HepG2 (cell line): ENCODE measurements around the gene INAFM1.

Experiments used
- STAT6 ChIP-seq: sonication (generic); formaldehyde crosslinking; IDR thresholded peaks from 2 replicates; pipeline ENCODE4 v1.4.0; 2020; ENCODE audit warnings: missing genetic modification reagents, mild to moderate bottlenecking, borderline replicate concordance
- ZNF430 ChIP-seq: sonication (generic); formaldehyde crosslinking; IDR thresholded peaks from 2 replicates; pipeline ENCODE4 v1.9.0; 2021; ENCODE audit warnings: mild to moderate bottlenecking, missing genetic modification reagents
- TF ChIP-seq, protein P1 (sequence below): sonication (generic); formaldehyde crosslinking; IDR thresholded peaks from 2 replicates; pipeline ENCODE4 v1.5.0; 2020; ENCODE audit warnings: mild to moderate bottlenecking, missing genetic modification reagents, moderate library complexity

DNA sequence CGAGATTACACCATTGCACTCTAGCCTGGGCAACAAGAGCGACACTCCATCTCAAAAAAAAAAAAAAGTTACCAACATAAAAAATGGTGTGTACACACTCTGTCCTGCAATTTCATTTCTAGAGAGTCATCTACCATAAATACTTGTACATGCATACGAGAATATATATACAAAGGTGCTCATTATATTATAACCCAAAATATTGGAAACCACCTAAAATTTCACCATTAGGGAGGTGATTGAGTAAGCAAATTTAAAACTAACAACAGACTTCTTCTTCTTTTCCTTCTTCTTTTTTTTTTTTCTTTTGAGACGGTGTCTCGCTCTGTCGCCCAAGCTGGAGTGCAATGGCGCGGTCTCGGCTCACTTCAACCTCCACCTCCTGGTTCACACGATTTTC, 27.6 kb downstream of the INAFM1 start:
- no peak for TF ChIP-seq STAT6
- TF ChIP-seq, protein P1, sequence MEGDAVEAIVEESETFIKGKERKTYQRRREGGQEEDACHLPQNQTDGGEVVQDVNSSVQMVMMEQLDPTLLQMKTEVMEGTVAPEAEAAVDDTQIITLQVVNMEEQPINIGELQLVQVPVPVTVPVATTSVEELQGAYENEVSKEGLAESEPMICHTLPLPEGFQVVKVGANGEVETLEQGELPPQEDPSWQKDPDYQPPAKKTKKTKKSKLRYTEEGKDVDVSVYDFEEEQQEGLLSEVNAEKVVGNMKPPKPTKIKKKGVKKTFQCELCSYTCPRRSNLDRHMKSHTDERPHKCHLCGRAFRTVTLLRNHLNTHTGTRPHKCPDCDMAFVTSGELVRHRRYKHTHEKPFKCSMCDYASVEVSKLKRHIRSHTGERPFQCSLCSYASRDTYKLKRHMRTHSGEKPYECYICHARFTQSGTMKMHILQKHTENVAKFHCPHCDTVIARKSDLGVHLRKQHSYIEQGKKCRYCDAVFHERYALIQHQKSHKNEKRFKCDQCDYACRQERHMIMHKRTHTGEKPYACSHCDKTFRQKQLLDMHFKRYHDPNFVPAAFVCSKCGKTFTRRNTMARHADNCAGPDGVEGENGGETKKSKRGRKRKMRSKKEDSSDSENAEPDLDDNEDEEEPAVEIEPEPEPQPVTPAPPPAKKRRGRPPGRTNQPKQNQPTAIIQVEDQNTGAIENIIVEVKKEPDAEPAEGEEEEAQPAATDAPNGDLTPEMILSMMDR (CRISPR knock-in tag), result no peak
- no peak for TF ChIP-seq ZNF430 (CRISPR knock-in tag)
